Frontal cortex (tissue), 4 donors: Measurements from ENCODE around the gene SLC23A2. TPM values are rescaled to one million over a fixed set of nuclear protein-coding genes. Genes with fewer than 3 reads are reported as not detected.

ENCODE experiments used
- DNase-seq, 2 donors: peaks; one replicate each; pipeline ENCODE4 v3.0.0; 2012; ENCODE audit warnings: low spot score in 2 of 2
- FAIRE-seq: peaks from 2 replicates; lab custom pipeline; 2012; peaks lifted over from hg19 to GRCh38; lab: Jason Lieb, UNC
- total RNA-seq: library from RNA; depleted of rRNA; stranded (reverse); fragments of >200 nt; gene quantifications from one replicate; pipeline ENCODE4 v1.2.3, GENCODE V29; 2014
- donor health status: control.
- donor health status: control.
- donor health status: control.

SLC23A2 gene
- total RNA-seq, 1 donor from 2014 or later, result 41.6 TPM

- no peak for DNase-seq
- FAIRE-seq, result no peak
Measured at GRCh38 chr20:4972506-4973251, 28.6 kb downstream of the SLC23A2 start.

- FAIRE-seq (no peak), DNase-seq (no peak)
Measured at GRCh38 chr20:4971064-4971463, 30.2 kb downstream of the SLC23A2 start.

GRCh38 chr20:4967752-4968477 is 33.4 kb downstream of the SLC23A2 start:
- no peak for FAIRE-seq
- DNase-seq, result no peak

- FAIRE-seq (no peak), DNase-seq (no peak)
Measured at GRCh38 chr20:4966826-4967751, 34.2 kb downstream of the SLC23A2 start.

- FAIRE-seq, result no peak
Measured at GRCh38 chr20:4962241-4962855, 39.0 kb downstream of the SLC23A2 start.

GRCh38 chr20:4961746-4962145 is 39.6 kb downstream of the SLC23A2 start:
- DNase-seq, result no peak
- no peak for FAIRE-seq

More at GRCh38 chr20:4962241-4962855, 39.0 kb downstream of the SLC23A2 start:
- no peak for DNase-seq

GRCh38 chr20:4959592-4959991 is 41.7 kb downstream of the SLC23A2 start:
- FAIRE-seq (no peak), DNase-seq (no peak)

- no peak for FAIRE-seq
- no peak for DNase-seq
Measured at GRCh38 chr20:4957939-4958362, 43.4 kb downstream of the SLC23A2 start.

GRCh38 chr20:4957187-4957586 is 44.1 kb downstream of the SLC23A2 start:
- DNase-seq (no peak), FAIRE-seq (no peak)

GRCh38 chr20:4956200-4956810 is 45.0 kb downstream of the SLC23A2 start:
- peak; percentile 29 to 33 for DNase-seq
- FAIRE-seq, result peak; percentile 69

GRCh38 chr20:4953881-4954280 is 47.4 kb downstream of the SLC23A2 start:
- DNase-seq, result no peak
- no peak for FAIRE-seq

GRCh38 chr20:4952229-4952628 is 49.1 kb downstream of the SLC23A2 start:
- DNase-seq (no peak), FAIRE-seq (no peak)

GRCh38 chr20:4951299-4951698 is 50.0 kb downstream of the SLC23A2 start:
- FAIRE-seq (peak; percentile 31), DNase-seq (peak; percentile 28 to 55)

- FAIRE-seq, result no peak
- no peak for DNase-seq
Measured at GRCh38 chr20:4950841-4951240, 50.5 kb downstream of the SLC23A2 start.

- FAIRE-seq (no peak), DNase-seq (no peak)
Measured at GRCh38 chr20:4950437-4950836, 50.9 kb downstream of the SLC23A2 start.

- FAIRE-seq, result no peak
- DNase-seq, result peak in 1 of 2 donors; percentile 10
Measured at GRCh38 chr20:4949833-4950178, 51.5 kb downstream of the SLC23A2 start.

- DNase-seq (no peak), FAIRE-seq (no peak)
Measured at GRCh38 chr20:4947817-4948559, 53.3 kb downstream of the SLC23A2 start.

GRCh38 chr20:4946986-4947385 is 54.3 kb downstream of the SLC23A2 start:
- FAIRE-seq, result no peak
- DNase-seq, result no peak

- no peak for FAIRE-seq
Measured at GRCh38 chr20:4946585-4946984, 54.7 kb downstream of the SLC23A2 start.

More at GRCh38 chr20:4946585-4946984, 54.7 kb downstream of the SLC23A2 start:
- DNase-seq, result no peak
